Stimulated activated CD4-positive, alpha-beta T cell treated with anti-CD3 and anti-CD28 coated beads, Interleukin-4, amount 100 ng/mL, for 48 hours (primary cell): ENCODE measurements around the gene P3H3.

ENCODE experiments used
- DNase-seq, 2 donors: peaks; one replicate each; pipeline ENCODE4 v3.0.0-alpha.2; 2020; ENCODE audit warnings: low read depth in 2 of 2

The P3H3 gene

DNA sequence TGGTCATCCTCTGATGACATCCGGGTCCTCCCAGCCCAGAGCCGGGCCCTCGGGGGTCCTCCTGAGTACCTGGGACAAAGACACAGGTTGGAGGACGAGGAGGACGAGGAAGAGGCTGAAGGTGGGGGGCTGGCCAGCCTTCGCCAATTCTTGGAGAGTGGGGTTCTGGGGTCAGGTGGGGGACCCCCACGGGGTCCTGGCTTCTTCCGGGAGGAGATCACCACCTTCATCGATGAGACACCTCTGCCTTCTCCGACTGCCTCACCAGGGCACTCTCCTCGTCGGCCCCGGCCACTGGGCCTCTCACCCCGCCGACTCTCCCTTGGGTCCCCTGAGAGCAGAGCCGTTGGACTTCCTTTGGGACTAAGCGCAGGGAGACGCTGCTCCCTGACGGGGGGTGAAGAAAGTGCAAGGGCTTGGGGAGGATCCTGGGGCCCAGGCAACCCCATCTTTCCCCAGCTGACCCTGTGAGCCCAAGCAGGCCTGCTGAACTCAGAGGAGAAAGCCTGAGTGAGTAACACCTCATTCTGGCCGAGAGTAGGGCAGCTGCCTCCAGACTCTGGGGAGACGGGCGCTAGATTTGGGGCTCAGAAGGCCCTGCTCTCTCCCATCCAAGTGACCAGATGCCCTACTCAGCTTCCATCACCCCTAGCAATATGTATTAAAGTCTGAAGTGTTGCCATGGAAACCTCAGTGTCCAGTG lies 1.3 kb upstream of the P3H3 start:
- no peak for DNase-seq

DNA sequence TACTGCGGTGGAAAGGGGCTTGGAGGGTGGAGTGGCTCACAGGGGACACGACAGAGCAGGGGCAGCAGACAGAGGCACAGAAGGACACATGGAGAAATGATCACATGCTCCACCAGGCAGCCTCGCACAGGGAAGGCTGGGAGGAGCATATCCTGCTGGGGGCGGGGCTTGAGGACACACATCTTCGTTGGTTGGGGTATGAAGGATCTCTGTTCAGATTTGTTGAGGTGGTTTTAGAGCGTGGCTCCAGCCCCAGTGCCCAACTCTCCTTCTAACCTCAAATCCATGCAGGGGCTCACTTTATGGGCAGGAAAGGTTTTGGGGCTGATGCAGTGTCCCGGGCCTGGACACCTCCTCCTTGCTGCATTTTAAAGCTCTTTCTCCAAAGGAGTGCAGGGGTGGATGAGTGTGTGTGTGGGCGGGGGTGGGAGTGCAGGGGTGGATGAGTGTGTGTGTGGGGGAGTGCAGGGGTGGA lies 733 bp upstream of the P3H3 start:
- peak; percentile 61 to 66 for DNase-seq

DNA sequence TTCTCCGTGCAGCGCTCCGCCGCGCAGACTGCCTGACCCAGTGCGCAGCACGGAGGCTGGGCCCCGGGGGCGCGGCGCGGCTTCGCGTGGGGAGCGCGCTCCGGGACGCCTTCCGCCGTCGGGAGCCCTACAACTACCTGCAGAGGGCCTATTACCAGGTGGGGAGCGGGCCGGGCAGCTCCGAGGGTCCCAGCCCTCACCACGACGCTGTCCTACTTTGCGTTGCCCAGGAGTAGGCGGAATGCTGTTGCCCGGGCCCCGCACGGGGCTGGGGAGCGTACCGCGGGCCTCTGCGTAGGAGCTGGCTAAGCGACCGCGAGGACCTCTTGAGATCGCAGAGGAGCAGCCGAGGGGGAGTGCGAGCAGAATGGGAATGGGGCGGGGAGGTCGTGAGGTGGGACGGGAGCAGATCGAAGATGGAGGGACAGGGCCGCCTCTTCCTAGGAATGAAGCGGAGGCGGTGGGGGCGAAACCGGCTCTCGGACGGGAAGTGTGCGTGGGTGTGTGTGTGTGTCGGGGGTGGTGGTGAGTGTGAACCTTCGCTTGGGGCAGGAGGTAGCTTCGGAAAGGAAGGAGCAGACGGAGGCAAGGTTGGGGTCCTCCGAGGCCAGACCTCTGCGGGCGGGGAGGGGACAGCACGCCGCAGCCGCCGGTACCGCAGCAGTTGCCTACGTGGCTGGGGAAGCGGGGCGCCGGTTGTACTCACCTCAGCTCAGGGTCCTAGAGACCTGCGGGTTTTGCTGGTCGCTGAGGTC lies 751 bp downstream of the P3H3 start:
- peak in 1 of 2 donors; percentile 39 for DNase-seq

GRCh38 chr12:6829536-6830220 lies 1.5 kb downstream of the P3H3 start:
- no peak for DNase-seq

DNA sequence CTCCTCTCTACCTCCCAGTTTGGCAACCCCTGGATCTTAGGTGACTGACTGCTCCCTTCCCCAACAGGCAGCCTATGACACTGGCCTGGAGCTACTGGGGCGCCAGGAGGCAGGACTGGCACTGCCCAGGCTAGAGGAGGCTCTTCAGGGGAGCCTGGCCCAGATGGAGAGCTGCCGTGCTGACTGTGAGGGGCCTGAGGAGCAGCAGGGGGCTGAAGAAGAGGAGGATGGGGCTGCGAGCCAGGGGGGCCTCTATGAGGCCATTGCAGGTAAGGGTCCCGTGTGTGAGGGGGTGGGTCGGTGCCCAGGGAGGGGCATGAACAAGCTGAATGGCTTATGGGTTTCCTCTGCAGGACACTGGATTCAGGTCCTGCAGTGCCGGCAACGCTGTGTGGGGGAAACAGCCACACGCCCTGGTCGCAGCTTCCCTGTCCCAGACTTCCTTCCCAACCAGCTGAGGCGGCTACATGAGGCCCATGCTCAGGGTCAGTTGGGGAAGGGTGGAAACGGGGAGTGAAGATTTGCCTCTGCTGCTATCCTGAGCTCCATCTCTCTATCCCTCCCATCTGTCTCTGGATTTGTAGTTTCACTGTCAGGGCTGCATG lies 2.2 kb downstream of the P3H3 start:
- no peak for DNase-seq

GRCh38 chr12:6830999-6831398 lies 2.8 kb downstream of the P3H3 start:
- DNase-seq: no peak

DNA sequence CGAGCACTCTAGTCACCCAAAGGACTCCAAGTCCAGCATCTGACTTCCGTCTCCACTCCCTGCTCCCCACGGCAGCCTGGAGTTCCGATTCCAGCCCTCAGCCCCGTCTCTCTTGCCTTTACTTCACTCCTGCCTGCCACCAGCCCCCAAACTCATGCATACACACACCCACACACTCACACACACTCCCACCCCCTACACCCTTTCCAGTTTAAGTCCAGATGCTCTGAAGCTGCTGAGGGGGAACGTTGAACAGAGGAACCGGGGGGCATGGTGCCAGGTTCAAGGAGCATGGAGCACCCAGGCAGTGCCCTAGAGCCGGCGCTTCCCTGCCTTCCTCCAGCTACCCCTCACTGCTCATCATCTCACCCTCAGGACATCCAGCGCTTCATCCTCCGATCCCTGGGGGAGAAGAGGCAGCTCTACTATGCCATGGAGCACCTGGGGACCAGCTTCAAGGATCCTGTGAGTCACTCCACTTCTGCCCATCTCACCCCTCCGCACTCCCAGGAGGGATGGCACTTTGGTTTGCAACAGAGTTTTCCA lies 3.3 kb downstream of the P3H3 start:
- no peak for DNase-seq

GRCh38 chr12:6832125-6832524 lies 3.9 kb downstream of the P3H3 start:
- DNase-seq: no peak

DNA sequence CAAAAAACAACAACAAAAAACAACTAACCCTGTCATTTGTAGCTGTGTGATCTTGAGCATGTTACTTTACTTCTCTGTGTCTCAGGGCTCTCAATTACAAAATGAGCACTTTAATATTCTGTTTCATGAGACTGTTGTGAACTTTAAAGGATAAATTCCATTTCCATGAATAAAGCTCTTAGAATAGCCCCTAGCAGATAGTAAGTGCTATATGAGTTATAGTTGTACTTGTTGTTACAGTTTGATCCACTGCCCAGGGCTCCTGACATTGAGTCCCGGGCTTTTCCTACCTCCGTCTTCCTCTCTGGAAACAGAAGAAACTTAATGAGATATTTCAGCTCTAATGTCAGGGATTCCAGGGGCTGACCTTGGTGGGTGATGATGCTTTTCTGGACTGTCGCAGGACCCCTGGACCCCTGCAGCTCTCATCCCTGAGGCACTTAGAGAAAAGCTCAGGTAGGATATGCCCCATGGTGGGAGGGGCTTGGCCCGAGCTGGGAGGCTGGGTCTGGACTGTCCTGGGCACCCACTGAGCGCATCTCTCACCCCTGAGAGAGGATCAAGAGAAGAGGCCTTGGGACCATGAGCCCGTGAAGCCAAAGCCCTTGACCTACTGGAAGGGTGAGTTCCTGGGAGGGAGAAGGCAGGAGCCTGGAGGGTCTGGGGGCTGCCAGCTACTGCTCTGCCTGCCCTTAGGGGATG lies 5.1 kb downstream of the P3H3 start:
- no peak for DNase-seq

DNA sequence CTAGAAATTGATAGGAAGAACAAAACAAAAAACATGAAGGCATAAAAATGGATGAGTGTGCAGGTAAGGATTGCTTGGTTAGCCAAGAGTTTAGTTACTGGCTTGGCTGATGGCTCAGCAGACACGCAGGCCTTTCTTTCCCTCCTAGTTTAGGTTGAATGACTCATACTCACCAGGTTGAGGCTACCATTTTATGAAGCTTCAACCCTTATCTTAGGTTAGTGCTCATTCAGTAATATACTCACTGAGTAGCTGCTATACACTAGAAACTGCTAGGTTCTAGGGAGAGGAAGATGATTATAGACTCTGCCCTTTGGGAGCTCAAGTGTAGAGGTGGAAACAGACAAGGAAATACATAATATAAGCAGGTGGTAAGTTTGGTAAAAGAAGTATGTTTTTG lies 6.0 kb downstream of the P3H3 start:
- DNase-seq: no peak

DNA sequence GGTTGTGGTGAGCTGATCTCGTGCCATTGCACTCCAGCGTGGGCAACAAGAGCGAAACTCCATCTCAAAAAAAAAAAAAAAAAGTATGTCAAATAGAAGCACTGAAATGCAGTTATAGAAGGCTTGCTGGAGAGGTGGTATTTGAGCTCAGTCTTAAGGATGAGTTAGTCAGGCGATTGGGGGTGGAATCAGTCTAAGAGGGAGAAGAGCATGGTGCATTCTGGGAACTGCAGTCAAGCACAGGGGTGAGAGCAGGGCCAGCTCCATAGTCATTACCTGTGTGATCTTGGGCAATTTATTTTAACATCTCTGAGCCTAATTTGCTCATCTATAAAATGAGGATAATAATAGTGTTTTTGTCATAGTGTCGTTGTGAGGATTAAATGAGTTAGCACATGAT lies 6.7 kb downstream of the P3H3 start:
- DNase-seq: no peak

DNA sequence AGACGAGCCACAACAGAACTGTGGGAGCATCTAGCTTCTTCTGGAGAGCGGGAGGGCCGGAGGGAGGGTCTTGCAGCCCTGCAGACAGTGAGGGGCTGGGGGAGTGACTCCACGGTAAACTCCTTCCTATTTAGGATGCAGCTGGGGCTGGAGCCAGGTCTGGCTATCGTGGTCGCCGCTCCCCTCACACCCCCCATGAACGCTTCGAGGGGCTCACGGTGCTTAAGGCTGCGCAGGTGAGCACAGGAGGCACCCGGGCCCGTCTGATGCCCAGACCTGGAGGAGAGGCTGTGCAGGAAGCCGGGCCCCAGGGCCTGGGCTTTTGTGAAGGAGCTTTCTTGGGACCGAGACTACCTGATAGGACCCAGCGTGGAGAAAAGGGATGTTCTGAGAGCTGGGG lies 8.6 kb downstream of the P3H3 start:
- no peak for DNase-seq

GRCh38 chr12:6837370-6838060 lies 9.3 kb downstream of the P3H3 start:
- no peak for DNase-seq

GRCh38 chr12:6838854-6839253 lies 10.6 kb downstream of the P3H3 start:
- no peak for DNase-seq

GRCh38 chr12:6839482-6840201 lies 11.4 kb downstream of the P3H3 start:
- DNase-seq: no peak

- no peak for DNase-seq
Observed at GRCh38 chr12:6840330-6840729, 12.1 kb downstream of the P3H3 start.

GRCh38 chr12:6840761-6841515 lies 12.7 kb downstream of the P3H3 start, which contains the start of gene GNB3:
GNB3 (plus strand) TSS chr12:6840925; CDS start chr12:6841288, 363 bp downstream.
- no peak for DNase-seq

DNA sequence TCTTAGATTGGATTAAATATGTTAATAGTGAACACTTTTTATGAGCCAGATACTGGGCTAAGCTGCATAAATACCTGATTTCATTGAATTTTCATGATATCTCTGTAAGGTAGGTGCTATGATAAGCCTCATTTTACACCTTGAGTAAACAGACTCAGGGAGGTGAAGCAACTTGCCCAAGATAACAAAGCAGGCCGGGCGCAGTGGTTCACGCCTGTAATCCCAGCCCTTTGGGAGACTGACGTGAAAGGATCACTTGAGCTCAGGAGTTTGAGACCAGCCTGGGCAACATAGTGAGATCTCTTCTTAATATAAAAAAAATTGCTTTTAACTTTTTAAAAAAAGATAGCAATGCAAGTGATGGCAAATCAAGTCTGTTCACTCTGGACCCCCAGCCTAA lies 13.9 kb downstream of the P3H3 start:
- no peak for DNase-seq
